Middle frontal gyrus (tissue), 1 donor: Measurements from ENCODE around the gene EPHA2.
A peak's percentile ranks its signal among the peaks of the same experiment; 100 is the strongest.

Experiments
- DNase-seq: peaks from one replicate; pipeline ENCODE4 v3.0.0-alpha.2; 2015; ENCODE audit warnings: low spot score; ENCODE audit errors: extremely low spot score

Gene EPHA2

GRCh38 chr1:16184557-16185303 lies 28.9 kb upstream of the EPHA2 start:
- no peak for DNase-seq

- DNase-seq: no peak
Measured at GRCh38 chr1:16183765-16184556, 28.1 kb upstream of the EPHA2 start.

GRCh38 chr1:16183179-16183578 lies 27.3 kb upstream of the EPHA2 start:
- no peak for DNase-seq

- DNase-seq: no peak
Measured at GRCh38 chr1:16181887-16182719, 26.2 kb upstream of the EPHA2 start.

GRCh38 chr1:16180291-16180824 lies 24.5 kb upstream of the EPHA2 start:
- no peak for DNase-seq

- no peak for DNase-seq
Measured at GRCh38 chr1:16178596-16179497, 23.0 kb upstream of the EPHA2 start.

GRCh38 chr1:16177306-16177705 lies 21.4 kb upstream of the EPHA2 start:
- DNase-seq: no peak

GRCh38 chr1:16176653-16177052 lies 20.8 kb upstream of the EPHA2 start:
- DNase-seq: no peak

- peak; percentile 44 for DNase-seq
Measured at GRCh38 chr1:16175610-16176553, 20.0 kb upstream of the EPHA2 start.

GRCh38 chr1:16174886-16175598 lies 19.2 kb upstream of the EPHA2 start:
- DNase-seq: no peak

GRCh38 chr1:16174261-16174868 lies 18.5 kb upstream of the EPHA2 start:
- DNase-seq: no peak

GRCh38 chr1:16173447-16174260 lies 17.8 kb upstream of the EPHA2 start:
- DNase-seq: no peak

- DNase-seq: no peak
Measured at GRCh38 chr1:16172964-16173446, 17.1 kb upstream of the EPHA2 start.

GRCh38 chr1:16172218-16172830 lies 16.5 kb upstream of the EPHA2 start:
- no peak for DNase-seq

- DNase-seq: no peak
Measured at GRCh38 chr1:16171314-16172151, 15.7 kb upstream of the EPHA2 start.

GRCh38 chr1:16170283-16170673 lies 14.4 kb upstream of the EPHA2 start:
- DNase-seq: no peak
